Osteoblast (primary cell): ENCODE results near the gene IPPK. TPM values are rescaled to one million over a fixed set of nuclear protein-coding genes. Genes with fewer than 3 reads are reported as not detected.

Source experiments
- DNase-seq: peaks from one replicate; pipeline ENCODE4 v3.0.0; 2011; ENCODE audit warnings: low spot score, mixed read lengths; ENCODE audit not compliant: insufficient read length; ENCODE audit errors: missing footprints
- H2AFZ ChIP-seq: 2 replicates; pipeline ENCODE4 v1.6.0; 2011; ENCODE audit warnings: mild to moderate bottlenecking, low read length
- H3K27ac ChIP-seq: 2 replicates; pipeline ENCODE4 v1.5.1; 2011; ENCODE audit warnings: mild to moderate bottlenecking, low read depth, low read length, moderate library complexity
- H3K27me3 ChIP-seq: 2 replicates; pipeline ENCODE4 v1.6.0; 2012; ENCODE audit warnings: mild to moderate bottlenecking, control low read depth, inconsistent platforms, low read length, moderate library complexity; ENCODE audit not compliant: insufficient read depth
- H3K36me3 ChIP-seq: 2 replicates; pipeline ENCODE4 v1.5.1; 2011; ENCODE audit warnings: mild to moderate bottlenecking, low read length, control low read depth, moderate library complexity; ENCODE audit not compliant: insufficient read depth
- H3K4me1 ChIP-seq: 2 replicates; pipeline ENCODE4 v1.5.1; 2011; ENCODE audit warnings: mild to moderate bottlenecking, low read length, control low read depth, moderate library complexity; ENCODE audit not compliant: insufficient read depth
- H3K4me2 ChIP-seq: 2 replicates; pipeline ENCODE4 v1.6.0; 2011; ENCODE audit warnings: mild to moderate bottlenecking, low read length; ENCODE audit not compliant: insufficient read depth
- H3K4me3 ChIP-seq: fragments of 200-600 bp; sonication (generic); 3 replicates; pipeline ENCODE4 v1.5.1; 2012; ENCODE audit warnings: mild to moderate bottlenecking, low read length, inconsistent platforms; ENCODE audit not compliant: insufficient read depth
- H3K79me2 ChIP-seq: 2 replicates; pipeline ENCODE4 v1.6.0; 2012; ENCODE audit warnings: mild to moderate bottlenecking, low read length, control low read depth, inconsistent platforms; ENCODE audit not compliant: insufficient read depth
- H3K9me3 ChIP-seq: 2 replicates; pipeline ENCODE4 v1.5.1; 2011; ENCODE audit warnings: low read depth, low read length, control low read depth
- H4K20me1 ChIP-seq: 2 replicates; pipeline ENCODE4 v1.6.0; 2012; ENCODE audit warnings: mild to moderate bottlenecking, low read length, control low read depth; ENCODE audit not compliant: insufficient read depth
- total RNA-seq: library from RNA; depleted of rRNA; stranded (reverse); fragments of >200 nt; gene quantifications from 2 replicates; pipeline ENCODE4 v1.2.3, GENCODE V29; 2012
- TF ChIP-seq, protein P1 (sequence below): IDR thresholded peaks from 2 replicates; pipeline ENCODE4 v1.5.1; 2011; ENCODE audit warnings: mild to moderate bottlenecking, low read depth, low read length, moderate library complexity; ENCODE audit errors: extremely low read depth

IPPK gene, protein sequence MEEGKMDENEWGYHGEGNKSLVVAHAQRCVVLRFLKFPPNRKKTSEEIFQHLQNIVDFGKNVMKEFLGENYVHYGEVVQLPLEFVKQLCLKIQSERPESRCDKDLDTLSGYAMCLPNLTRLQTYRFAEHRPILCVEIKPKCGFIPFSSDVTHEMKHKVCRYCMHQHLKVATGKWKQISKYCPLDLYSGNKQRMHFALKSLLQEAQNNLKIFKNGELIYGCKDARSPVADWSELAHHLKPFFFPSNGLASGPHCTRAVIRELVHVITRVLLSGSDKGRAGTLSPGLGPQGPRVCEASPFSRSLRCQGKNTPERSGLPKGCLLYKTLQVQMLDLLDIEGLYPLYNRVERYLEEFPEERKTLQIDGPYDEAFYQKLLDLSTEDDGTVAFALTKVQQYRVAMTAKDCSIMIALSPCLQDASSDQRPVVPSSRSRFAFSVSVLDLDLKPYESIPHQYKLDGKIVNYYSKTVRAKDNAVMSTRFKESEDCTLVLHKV
- total RNA-seq: 7.7 and 9.4 TPM in 2 replicates

DNA sequence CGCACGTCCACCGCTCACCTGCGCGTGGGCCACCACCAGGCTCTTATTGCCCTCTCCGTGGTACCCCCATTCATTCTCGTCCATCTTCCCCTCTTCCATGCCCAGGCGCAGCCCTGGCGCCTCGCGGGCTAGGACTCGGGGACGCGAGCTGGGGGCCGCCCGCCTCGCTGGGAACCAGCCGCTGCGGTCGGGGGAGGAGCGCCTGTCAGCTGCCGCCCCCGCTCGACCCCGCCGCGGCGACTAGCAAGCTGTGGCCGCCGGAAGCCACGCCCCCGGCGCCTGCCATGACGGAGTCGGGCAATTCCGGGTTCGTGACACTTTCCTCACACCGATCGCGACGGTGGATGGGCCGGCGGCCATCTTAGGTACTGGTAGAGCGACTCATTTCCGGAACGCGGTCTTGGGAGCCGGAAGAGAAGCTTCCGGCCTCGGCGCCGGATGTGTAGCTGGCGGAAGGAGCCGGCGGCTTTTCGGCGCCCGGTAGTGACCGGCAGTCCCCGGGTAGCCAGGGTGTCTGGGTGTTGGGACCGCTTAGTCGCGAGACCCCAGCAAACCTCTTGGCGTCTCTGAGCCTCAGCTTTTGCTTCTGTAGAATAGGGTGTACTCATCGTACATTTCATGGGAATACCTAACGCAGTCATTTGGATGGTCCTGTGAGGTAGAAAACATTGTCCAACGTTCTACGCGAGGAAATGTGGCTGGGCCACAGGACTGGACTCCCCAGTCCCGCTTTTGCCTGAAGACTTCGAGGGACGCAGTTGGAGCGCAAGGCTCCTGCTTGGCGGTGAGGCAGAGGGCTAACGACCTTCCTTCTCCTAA, at the start of gene IPPK:
TSS of gene IPPK (minus strand) at position 242 of the 819 bp plus-strand sequence. CDS start at position 99, 143 bp downstream.
- TF ChIP-seq, protein P1, sequence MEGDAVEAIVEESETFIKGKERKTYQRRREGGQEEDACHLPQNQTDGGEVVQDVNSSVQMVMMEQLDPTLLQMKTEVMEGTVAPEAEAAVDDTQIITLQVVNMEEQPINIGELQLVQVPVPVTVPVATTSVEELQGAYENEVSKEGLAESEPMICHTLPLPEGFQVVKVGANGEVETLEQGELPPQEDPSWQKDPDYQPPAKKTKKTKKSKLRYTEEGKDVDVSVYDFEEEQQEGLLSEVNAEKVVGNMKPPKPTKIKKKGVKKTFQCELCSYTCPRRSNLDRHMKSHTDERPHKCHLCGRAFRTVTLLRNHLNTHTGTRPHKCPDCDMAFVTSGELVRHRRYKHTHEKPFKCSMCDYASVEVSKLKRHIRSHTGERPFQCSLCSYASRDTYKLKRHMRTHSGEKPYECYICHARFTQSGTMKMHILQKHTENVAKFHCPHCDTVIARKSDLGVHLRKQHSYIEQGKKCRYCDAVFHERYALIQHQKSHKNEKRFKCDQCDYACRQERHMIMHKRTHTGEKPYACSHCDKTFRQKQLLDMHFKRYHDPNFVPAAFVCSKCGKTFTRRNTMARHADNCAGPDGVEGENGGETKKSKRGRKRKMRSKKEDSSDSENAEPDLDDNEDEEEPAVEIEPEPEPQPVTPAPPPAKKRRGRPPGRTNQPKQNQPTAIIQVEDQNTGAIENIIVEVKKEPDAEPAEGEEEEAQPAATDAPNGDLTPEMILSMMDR: no peak
- peaks cover 28% of the 10 kb centered on the region for H4K20me1 ChIP-seq
- peaks cover 51% of the 10 kb centered on the region for H3K79me2 ChIP-seq
- H2AFZ ChIP-seq: peak within 1 kb of the TSS; percentile 96
- peak within 1 kb of the TSS; percentile 88 for H3K4me3 ChIP-seq
- DNase-seq: peak; percentile 99
- H3K4me2 ChIP-seq: peak within 1 kb of the TSS; percentile 93
- peaks cover 15% of the 10 kb centered on the region for H3K4me1 ChIP-seq
- H3K9me3 ChIP-seq: no peaks in the 10 kb centered on the region
- peak within 1 kb of the TSS; percentile 96 for H3K27ac ChIP-seq
- H3K36me3 ChIP-seq: peaks cover 10% of the 10 kb centered on the region
- H3K27me3 ChIP-seq: no peaks in the 10 kb centered on the region

DNA sequence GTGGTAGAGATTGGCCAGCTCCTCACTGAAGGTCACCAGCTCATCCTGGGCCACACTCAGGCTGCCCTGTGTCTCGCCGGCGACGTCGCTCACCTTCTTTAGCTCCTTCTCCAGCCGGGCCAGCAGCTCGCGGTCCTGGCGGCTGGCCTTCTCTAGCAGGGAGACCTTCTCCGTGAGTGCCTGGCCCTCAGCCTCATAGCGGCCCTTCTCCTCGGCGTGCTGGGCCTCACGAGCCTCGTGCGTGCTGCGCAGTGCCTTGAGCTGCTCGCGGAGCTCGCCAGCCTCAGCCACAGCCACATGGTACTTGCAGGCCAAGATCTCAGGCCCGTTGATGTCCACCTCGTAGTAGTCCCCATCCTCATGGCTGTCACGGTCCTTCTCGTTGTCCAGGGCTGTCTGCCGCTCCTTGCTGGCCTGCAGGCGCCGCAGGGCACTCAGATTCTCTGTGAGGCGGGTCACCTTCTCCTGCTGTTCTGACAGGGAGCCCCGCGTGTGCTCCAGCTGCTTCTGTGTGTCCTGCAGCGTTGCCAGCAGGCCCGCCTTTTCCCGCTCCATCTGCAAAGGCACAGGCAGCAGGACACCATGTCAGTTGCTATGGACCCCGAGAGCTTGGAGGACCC, 49.2 kb upstream of the IPPK start:
- DNase-seq: peak; percentile 35
- peaks cover 56% of the 10 kb centered on the region for H3K36me3 ChIP-seq
- H3K27ac ChIP-seq: no peak overlapping the region
- peaks cover 22% of the 10 kb centered on the region for H4K20me1 ChIP-seq
- no peaks in the 10 kb centered on the region for H3K27me3 ChIP-seq
- no peak overlapping the region for H3K4me3 ChIP-seq
- H3K9me3 ChIP-seq: no peaks in the 10 kb centered on the region
- peaks cover 10% of the 10 kb centered on the region for H3K79me2 ChIP-seq
- no peak overlapping the region for H2AFZ ChIP-seq
- no peaks in the 10 kb centered on the region for H3K4me1 ChIP-seq
- H3K4me2 ChIP-seq: no peak overlapping the region
- TF ChIP-seq, protein P1: no peak

DNA sequence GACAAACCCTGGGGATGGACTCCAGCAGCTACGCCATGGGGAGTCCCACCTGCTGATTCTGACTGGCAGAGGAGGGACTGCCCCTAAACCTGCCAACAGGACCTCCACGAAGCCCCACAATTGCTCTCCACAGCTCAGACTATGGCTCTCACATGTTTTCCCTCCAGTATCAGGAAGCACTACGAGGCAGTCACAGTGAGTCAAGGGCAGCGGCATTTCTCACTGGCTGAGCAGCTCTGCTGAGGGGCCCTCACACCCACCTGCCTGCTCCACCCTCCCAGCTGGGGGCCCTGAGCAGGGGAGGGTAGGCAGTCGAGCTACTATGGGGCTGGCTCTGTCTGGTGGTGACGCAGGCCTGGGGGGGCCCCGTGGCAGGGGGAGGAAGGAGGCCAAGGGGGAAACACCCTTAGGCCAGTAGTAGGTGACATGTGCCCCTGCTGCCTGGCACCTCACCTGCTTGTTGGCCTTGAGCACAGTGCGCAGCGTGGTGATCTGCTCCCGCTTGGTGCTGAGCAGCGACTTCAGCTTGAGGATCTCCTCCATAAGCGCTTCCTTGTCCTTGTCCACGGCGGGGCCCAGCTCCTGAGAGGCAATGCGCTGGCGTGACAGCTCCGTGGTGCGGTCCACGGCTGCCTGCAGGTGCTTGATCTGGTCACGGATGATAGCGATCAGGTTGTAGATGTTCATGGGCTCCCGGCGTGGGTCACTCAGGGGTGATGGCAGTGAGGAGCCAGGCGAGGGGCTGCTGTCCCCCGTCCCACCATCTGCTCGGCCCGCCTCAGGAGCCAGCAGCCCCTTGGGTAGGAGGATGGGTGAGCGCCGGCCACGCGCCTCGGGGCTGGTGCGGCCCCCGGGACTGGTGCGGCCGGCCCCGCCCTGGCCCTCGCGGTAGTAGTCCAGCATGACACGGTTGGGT, 48.4 kb upstream of the IPPK start:
- Histone ChIP-seq H3K27me3 (no peaks in the 10 kb centered on the region), H3K36me3 (peaks cover 64% of the 10 kb centered on the region), H2AFZ (no peak overlapping the region), H3K4me2 (no peak overlapping the region), H3K9me3 (no peaks in the 10 kb centered on the region), H3K79me2 (peaks cover 3% of the 10 kb centered on the region), H3K4me3 (no peak overlapping the region), H3K4me1 (no peaks in the 10 kb centered on the region), H3K27ac (no peak overlapping the region), H4K20me1 (peaks cover 18% of the 10 kb centered on the region)
- DNase-seq: peak; percentile 54
- TF ChIP-seq, protein P1: no peak
